Measurements from ENCODE around the gene RNPEPL1.

GRCh38 chr2:240519396-240520129 lies 48.7 kb upstream of the RNPEPL1 start:
- no peak for TF ChIP-seq CTCF (IDR thresholded peaks at IDR 0.05)
- no peak for TF ChIP-seq POLR2A (IDR thresholded peaks at IDR 0.05)

Measured in testis (tissue), 2 donors.